Upper lobe of left lung (tissue), 6 donors: ENCODE data around the gene BNC2. TPM values are rescaled to one million over a fixed set of nuclear protein-coding genes. Genes with fewer than 3 reads are reported as not detected.

Experiments used
- ATAC-seq, 2 donors: fragments of 200-7000 bp; cut with Tn5 transposase; one replicate each; pipeline ENCODE4 v1.9.1; 2022; ENCODE audit warnings: mild to moderate bottlenecking in 2 of 2, moderate library complexity in 2 of 2; ENCODE audit not compliant: low FRiP score in 2 of 2
- DNase-seq, 2 donors: peaks; one replicate each; pipeline ENCODE4 v3.0.0-alpha.2; 2019 to 2020
- H3K27ac ChIP-seq, 4 donors: fragments of 200-600 bp; sonication (generic); one replicate each; pipeline ENCODE4 v1.5.1; 2016 to 2019
- H3K27me3 ChIP-seq, 4 donors: fragments of 200-600 bp; sonication (generic); one replicate each; pipeline ENCODE4 v1.5.1; 2017 to 2019
- H3K36me3 ChIP-seq, 4 donors: fragments of 200-600 bp; sonication (generic); one replicate each; pipeline ENCODE4 v1.5.1; 2016 to 2019
- H3K4me1 ChIP-seq, 4 donors: fragments of 200-600 bp; sonication (generic); one replicate each; pipeline ENCODE4 v1.5.1; 2018 to 2019
- H3K4me3 ChIP-seq, 4 donors: fragments of 200-600 bp; sonication (generic); one replicate each; pipeline ENCODE4 v1.5.1; 2017 to 2019; ENCODE audit warnings: mild to moderate bottlenecking in 2 of 4, moderate library complexity in 1 of 4
- H3K9me3 ChIP-seq, 4 donors: fragments of 200-600 bp; sonication (generic); one replicate each; pipeline ENCODE4 v1.5.1; 2018 to 2019
- CTCF ChIP-seq, 6 experiments: fragments of 450-650 bp in 4 of 6; fragments of 200-600 bp in 2 of 6; sonication (generic) in 2 of 6; IDR thresholded peaks; one replicate each; pipeline ENCODE4 v1.5.1; 2016 to 2019; ENCODE audit warnings: antibody characterized with exemption in 6 of 6
- EP300 ChIP-seq, 4 donors: sonication (generic); formaldehyde crosslinking; IDR thresholded peaks; one replicate each; pipeline ENCODE4 v1.5.1; 2017; ENCODE audit warnings: antibody characterized with exemption in 4 of 4, control low read depth in 2 of 4
- POLR2A ChIP-seq, 4 donors: fragments of 450-650 bp; IDR thresholded peaks; one replicate each; pipeline ENCODE4 v1.5.1; 2016 to 2017; ENCODE audit warnings: antibody characterized with exemption in 4 of 4, mild to moderate bottlenecking in 2 of 4
- POLR2AphosphoS5 ChIP-seq, 2 donors: sonication (generic); formaldehyde crosslinking; IDR thresholded peaks; one replicate each; pipeline ENCODE4 v1.5.1; 2017; ENCODE audit warnings: antibody characterized with exemption in 2 of 2
- WGBS, 2 donors: methylation state at CpG; one replicate each; pipeline ENCODE4 v1.1.5; 2017 to 2018; 5-methylcytosine and 5-hydroxymethylcytosine counted together
- total RNA-seq, 6 donors: library from RNA; depleted of rRNA in 4 of 6; stranded (reverse); fragments of >200 nt in 4 of 6; gene quantifications; one replicate each; pipeline versions ENCODE4 v1.1.0 to v1.2.1, GENCODE V29; 2016 to 2021
- donor health status: DM: no; HTN: no; CAD: no; lungs with moderate emphysema.
- donor health status: DM: no; HTN: yes; CAD: no; lungs with severe emphysema.

Gene BNC2
- total RNA-seq, 6 donors from 2014 or later = 4.6 to 21.7 (median 10.7) TPM

DNA sequence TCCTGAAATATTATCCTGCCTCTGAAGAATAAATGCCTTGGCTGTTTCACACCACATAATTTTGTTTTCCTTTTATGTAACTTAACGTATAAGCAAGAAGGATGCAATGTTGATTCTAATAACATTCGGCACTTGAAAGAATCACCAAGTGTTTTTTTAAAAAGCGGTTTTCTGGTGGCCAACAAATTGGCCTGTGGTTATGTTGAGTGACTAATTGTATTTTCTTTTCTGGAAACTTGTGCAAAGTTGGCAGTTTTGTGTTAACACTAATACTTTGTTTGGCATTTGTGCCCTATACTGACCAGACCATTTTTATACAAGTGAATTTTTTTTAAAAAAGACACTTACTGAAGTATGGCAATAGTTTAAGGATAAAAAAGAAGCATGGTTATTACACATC lies 452.7 kb downstream of the BNC2 start:
- TF ChIP-seq CTCF (IDR thresholded peaks at IDR 0.05) = no peak
- TF ChIP-seq POLR2A (IDR thresholded peaks at IDR 0.05) = no peak
- no peak for TF ChIP-seq EP300 (IDR thresholded peaks at IDR 0.05)
- TF ChIP-seq POLR2AphosphoS5 (IDR thresholded peaks at IDR 0.05) = no peak
- Histone ChIP-seq H3K27me3 (no peaks in the 10 kb centered on the region), H3K4me1 (peaks cover 0 to 3% (median 1%) of the 10 kb centered on the region in 4 donors), H3K9me3 (no peaks in the 10 kb centered on the region), H3K27ac (no peak overlapping the region), H3K36me3 (no peaks in the 10 kb centered on the region), H3K4me3 (no peak overlapping the region)
- no peak for ATAC-seq
- 74 to 82% methylated on average over 3 of the region's 3 CpGs for WGBS, 2 donors
- no peak for DNase-seq

- Histone ChIP-seq H3K27me3 (no peaks in the 10 kb centered on the region), H3K36me3 (no peaks in the 10 kb centered on the region), H3K9me3 (no peaks in the 10 kb centered on the region), H3K27ac (no peak overlapping the region), H3K4me3 (no peak overlapping the region), H3K4me1 (peaks cover 0 to 3% (median 1%) of the 10 kb centered on the region in 4 donors)
- DNase-seq (no peak), ATAC-seq (peak in 1 of 2 donors; percentile 53)
- TF ChIP-seq CTCF (IDR thresholded peaks at IDR 0.05) (no peak), EP300 (IDR thresholded peaks at IDR 0.05) (no peak), POLR2AphosphoS5 (IDR thresholded peaks at IDR 0.05) (no peak), POLR2A (IDR thresholded peaks at IDR 0.05) (no peak)
- 29 to 37% methylated on average over 3 of the region's 3 CpGs for WGBS, 2 donors
Observed at GRCh38 chr9:16417161-16417560, 453.3 kb downstream of the BNC2 start.

GRCh38 chr9:16414451-16414850 lies 456.0 kb downstream of the BNC2 start:
- Histone ChIP-seq H3K27me3 (no peaks in the 10 kb centered on the region), H3K4me3 (no peak overlapping the region), H3K36me3 (no peaks in the 10 kb centered on the region), H3K4me1 (peaks cover 0 to 3% (median 1%) of the 10 kb centered on the region in 4 donors), H3K27ac (peak overlapping the region in 1 of 4 donors; percentile 70), H3K9me3 (no peaks in the 10 kb centered on the region)
- DNase-seq = no peak
- no peak for ATAC-seq
- TF ChIP-seq CTCF (IDR thresholded peaks at IDR 0.05) (no peak), POLR2A (IDR thresholded peaks at IDR 0.05) (no peak), POLR2AphosphoS5 (IDR thresholded peaks at IDR 0.05) (no peak), EP300 (IDR thresholded peaks at IDR 0.05) (no peak)
- WGBS, 2 donors = 67 to 76% methylated on average over 3 of the region's 3 CpGs

DNA sequence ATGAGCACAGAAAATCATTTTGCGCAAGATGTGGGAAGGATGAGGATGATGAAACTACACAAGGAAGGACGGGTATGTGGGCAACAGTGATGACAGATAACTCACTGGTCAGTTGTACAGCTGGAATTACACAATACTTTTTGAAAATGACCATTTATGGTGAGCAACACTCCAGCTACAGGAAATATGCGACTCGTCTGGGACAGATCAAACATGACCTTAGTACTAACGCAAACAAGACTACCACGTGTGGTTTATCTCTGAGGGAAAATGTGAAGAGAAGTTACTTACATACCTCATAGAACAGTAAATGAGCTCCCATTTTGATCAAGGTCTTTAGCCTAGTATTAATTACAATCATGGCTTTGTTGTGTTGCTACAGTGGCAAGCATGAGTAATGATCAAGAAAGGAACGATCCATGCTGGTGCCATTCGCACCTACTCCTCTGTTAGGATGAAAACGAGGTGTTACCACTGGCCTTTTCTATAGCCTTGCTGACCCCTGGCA lies 456.9 kb downstream of the BNC2 start:
- Histone ChIP-seq H3K27ac (peak overlapping the region in 1 of 4 donors; percentile 70), H3K4me1 (peaks cover 0 to 3% (median 1%) of the 10 kb centered on the region in 4 donors), H3K4me3 (no peak overlapping the region), H3K36me3 (no peaks in the 10 kb centered on the region), H3K27me3 (no peaks in the 10 kb centered on the region), H3K9me3 (no peaks in the 10 kb centered on the region)
- TF ChIP-seq EP300 (IDR thresholded peaks at IDR 0.05) (peak in 1 of 4 donors; percentile 72), POLR2AphosphoS5 (IDR thresholded peaks at IDR 0.05) (peak; percentile 42 to 90), POLR2A (IDR thresholded peaks at IDR 0.05) (no peak)
- peak; percentile 71 to 95 for ATAC-seq
- no peak for DNase-seq
- 62 to 65% methylated on average over 9 of the region's 9 CpGs for WGBS, 2 donors

DNA sequence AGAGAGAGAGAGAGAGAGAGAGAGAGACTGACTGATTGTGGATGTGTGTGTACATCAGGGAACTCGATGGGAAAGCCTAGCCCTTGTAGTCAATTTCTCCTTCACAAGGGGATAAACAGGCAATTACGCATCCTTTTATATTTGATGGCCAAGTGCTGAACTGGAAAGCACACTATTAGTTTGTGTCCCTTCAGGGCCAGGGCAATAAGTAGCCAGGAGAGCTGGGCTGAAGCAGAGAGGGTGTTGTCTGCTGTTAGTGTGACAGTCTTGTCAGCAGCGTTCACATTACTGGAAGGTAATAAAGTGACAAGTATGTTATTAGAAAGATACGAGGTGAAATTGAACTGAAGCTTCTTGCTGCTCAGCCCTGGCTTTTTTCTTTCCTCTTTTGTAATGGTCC lies 457.7 kb downstream of the BNC2 start:
- DNase-seq = no peak
- no peak for TF ChIP-seq CTCF (IDR thresholded peaks at IDR 0.05)
- H3K4me3 ChIP-seq = no peak overlapping the region
- peaks cover 0 to 3% (median 1%) of the 10 kb centered on the region in 4 donors for H3K4me1 ChIP-seq
- peak in 1 of 2 donors; percentile 11 for ATAC-seq
- 64 to 67% methylated on average over 4 of the region's 4 CpGs for WGBS, 2 donors
- no peaks in the 10 kb centered on the region for H3K9me3 ChIP-seq
- no peak overlapping the region for H3K27ac ChIP-seq
- H3K27me3 ChIP-seq = no peaks in the 10 kb centered on the region
- H3K36me3 ChIP-seq = no peaks in the 10 kb centered on the region
